Germinal center (tissue), 1 donor: ENCODE measurements around the gene CHAMP1.
A peak's percentile ranks its signal among the peaks of the same experiment; 100 is the strongest.

Experiments
- DNase-seq: peaks from one replicate; pipeline ENCODE4 v3.0.0; 2012; ENCODE audit warnings: mixed read lengths, low spot score

CHAMP1 gene

DNA sequence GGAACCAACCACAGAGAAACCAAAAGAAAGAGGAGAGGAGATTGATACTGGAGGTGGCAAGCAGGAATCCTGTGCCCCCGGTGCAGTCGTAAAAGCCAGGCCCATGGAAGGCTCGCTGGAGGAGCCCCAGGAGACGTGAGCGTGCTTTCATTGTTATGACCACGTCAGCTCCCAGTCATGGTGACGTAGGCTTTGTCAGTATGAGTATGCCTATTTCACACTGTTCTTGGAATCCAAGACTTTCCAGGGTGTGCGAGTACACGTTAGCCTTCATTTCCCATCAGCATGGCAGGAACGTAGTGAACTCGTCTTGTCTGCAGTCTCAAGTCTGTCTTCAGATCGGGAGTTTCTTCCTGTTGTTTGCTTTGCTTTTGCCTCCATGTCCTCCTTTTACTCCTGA, 15.4 kb upstream of the CHAMP1 start:
- no peak for DNase-seq

- DNase-seq = no peak
Measured at GRCh38 chr13:114299604-114300305, 14.5 kb upstream of the CHAMP1 start.

DNA sequence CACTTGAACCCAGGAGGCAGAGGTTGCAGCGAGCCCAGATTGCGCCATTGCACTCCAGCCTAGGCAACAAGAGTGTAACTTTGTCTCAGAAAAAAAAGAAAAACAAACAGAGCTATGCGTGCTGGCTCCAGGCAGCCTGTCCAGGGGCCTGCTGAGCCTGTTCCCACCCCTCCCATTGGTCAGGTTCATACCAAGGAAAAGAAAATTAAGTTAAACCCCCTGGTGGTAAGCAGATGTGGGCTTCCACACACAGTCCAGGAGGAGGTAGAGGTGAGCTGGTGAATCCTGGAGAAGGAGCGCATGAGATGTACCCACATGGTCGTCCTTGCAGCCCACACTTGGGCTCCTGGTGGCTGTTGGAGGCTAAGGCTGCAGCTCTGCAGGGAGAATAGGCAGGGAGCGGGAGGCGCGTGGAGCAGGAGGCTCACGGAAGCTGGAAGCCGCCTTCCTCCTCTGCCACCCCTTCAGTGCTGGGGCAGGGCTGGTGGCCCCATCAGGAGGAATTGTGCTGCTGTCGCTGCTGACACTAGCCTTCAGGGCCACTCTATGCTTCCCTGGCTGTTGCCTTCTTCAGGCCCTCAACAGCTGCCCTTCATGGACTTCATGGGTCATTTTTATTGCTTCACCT, 10.5 kb upstream of the CHAMP1 start:
- DNase-seq = no peak

GRCh38 chr13:114304346-114305034, 9.8 kb upstream of the CHAMP1 start:
- no peak for DNase-seq

DNA sequence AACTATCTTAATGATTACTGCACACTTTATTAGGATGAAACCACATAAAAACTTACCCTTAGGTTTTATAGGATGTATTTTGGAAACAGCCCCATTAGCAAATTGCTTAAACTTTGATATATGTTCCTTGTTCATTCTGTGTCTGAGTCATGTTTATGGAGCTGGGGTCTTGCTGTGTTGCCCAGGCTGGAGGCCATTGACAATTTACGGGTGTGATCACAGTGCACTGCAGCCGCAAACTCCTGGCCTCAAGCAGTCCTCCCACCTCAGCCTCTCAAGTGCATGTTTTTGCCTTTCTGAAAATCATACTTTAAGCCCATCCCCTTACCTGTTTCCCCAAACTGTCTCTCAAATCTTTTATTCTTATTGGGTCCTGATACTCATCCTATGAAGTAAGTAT, 5.2 kb upstream of the CHAMP1 start:
- no peak for DNase-seq

- no peak for DNase-seq
Measured at GRCh38 chr13:114309806-114310410, 4.4 kb upstream of the CHAMP1 start.

- no peak for DNase-seq
Measured at GRCh38 chr13:114310956-114311355, 3.3 kb upstream of the CHAMP1 start.

GRCh38 chr13:114311387-114311786, 2.9 kb upstream of the CHAMP1 start:
- DNase-seq = no peak

DNA sequence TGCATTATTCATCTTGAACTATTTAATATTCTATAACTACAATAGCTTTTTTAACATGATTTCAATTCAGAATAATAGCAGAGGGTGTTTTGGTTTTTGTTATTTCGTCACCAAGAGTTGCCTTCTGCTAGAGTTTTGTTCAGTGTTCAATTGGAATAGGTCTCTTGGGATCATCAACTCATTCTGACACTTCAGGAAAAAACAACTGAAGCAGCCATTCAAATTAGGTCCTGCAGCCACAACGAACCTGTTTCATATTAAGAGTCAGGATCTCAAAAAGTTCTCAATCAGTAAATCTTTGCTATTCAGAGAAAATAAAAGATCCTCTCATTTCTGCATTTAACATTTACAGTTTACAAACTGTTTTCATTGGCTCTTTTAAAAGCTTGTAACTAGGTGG, 2.4 kb upstream of the CHAMP1 start:
- no peak for DNase-seq

DNA sequence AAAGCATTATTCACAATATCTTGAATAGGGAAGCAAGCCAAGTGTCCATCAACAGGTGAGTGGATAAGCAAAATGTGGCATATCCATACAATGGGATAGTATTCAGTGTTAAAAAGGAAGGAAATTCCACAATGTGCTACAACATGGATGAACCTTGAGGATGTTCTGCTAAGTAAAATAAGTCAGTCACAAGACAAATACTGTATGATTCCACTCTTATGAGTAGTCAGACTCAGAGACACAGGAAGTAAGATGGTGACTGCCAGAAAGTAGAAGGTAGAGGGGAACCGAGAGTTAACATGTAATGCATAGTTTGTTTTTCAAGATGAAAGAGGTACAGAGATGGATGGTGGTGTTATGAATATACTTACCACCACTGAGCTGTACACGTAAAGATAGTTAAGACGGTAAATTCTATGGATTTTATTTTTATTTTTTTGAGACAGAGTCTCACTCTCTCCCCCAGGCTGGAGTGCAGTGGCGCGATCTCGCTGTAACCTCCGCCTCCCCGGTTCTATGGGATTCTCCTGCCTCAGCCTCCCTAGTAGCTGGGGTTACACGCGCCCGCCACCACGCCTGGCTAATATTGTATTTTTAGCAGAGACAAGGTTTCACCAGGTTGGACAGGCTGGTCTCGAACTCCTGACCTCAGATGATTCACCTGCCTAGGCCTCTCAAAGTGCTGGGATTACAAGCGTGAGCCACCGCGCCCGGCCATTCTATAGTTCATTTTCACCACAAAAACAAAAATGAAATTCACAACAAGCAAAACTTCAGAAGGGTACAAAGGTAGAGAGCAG, 1.0 kb upstream of the CHAMP1 start:
- peak; percentile 25 for DNase-seq

GRCh38 chr13:114315074-114315785, 927 bp downstream of the CHAMP1 start:
- DNase-seq = peak; percentile 24

DNA sequence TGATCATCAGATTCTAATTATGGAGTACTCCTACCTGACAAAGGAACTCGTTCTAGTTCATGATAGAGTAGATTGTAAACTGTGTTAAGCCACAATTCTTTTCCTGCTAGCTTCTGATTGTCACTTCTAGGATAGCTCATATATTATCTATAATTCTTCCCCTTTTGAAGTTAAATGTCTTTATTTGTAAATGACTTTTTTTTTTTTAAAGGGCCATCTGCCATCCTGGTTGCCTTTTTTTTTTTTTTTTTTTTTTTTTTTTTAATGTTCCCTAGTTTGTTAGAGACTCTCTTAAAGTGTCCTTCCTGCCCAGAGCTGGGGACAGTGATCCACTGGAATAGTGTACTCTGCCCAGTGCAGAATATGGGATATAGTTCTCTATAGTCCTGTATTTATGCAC, 4.3 kb downstream of the CHAMP1 start:
- DNase-seq = no peak

DNA sequence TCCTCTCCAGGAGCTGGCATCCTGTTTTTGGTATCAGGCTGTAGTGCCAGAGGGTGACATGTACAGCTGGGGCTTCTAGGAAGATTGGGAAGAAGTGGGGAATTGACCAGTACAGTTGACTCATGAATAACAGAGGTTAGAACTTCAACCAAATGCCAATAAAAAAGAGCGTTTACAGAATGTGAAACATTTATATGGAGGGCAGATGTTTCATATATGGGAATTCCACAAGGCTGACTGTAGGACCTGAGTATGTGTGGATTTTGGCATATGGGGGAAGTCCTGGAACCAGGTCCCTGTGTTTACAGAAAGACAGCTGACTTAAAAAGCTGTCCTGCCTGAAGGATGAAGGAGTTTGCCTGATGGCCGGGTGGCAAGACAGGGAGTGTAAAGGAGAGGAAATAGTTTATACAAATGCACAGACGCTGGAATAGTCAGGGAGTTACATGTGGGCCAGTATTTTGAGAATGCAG, 5.2 kb downstream of the CHAMP1 start:
- DNase-seq = no peak

DNA sequence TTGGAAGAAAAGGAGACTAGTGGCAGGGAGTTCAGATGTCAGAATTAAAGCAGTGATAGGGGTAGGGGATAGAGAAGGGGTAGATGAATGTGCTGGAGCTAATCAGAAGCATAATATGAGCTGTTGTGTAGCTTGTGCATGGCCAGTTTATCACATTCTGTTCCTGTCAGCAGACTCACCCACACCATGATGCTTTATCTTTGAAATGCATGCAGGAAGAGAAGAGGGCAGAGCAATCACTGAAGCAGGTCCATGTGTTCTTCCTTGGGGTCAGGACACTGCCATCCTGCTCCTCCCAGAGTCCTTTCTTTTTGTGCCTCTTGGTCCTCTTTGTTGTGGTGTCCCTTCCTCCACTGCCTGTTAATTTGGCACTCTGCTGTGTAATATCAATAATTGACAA, 5.8 kb downstream of the CHAMP1 start:
- DNase-seq = no peak

GRCh38 chr13:114321256-114321655, 7.0 kb downstream of the CHAMP1 start:
- DNase-seq = no peak

- no peak for DNase-seq
Measured at GRCh38 chr13:114323349-114323748, 9.0 kb downstream of the CHAMP1 start.

GRCh38 chr13:114324334-114324733, 10.0 kb downstream of the CHAMP1 start:
- no peak for DNase-seq

DNA sequence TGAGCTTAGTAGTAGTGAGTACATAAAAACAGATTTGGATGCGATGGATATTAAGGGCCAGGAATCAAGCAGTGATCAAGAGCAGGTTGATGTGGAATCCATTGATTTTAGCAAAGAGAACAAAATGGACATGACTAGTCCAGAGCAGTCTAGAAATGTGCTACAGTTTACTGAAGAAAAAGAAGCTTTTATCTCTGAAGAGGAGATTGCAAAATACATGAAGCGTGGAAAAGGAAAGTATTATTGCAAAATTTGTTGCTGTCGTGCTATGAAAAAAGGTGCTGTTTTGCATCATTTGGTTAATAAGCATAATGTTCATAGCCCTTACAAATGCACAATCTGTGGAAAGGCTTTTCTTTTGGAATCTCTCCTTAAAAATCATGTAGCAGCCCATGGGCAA, 11.4 kb downstream of the CHAMP1 start:
- no peak for DNase-seq

- DNase-seq = no peak
Measured at GRCh38 chr13:114328034-114328433, 13.7 kb downstream of the CHAMP1 start.

DNA sequence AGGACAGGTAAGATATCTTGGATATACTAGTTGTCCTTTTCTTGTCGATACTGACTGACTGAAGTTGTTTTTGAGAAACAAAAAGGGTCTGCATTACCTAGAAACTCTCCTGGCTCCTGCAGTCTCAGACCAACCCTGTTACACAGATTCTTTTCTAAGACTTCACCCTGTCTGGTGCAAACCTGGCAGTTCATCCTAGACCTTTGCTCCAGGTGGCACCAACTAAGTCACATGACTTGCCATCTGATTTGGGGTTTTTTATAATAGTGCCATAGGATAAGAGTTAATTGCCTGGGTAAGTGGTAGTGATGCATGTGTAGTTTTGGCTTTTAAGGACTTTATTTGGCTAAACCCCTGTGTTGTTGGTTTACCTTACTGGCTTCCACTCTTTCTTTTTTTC, 14.3 kb downstream of the CHAMP1 start:
- DNase-seq = no peak

- DNase-seq = no peak
Measured at GRCh38 chr13:114330086-114330485, 15.8 kb downstream of the CHAMP1 start.
